ENCODE results near the gene FOXO1.

The FOXO1 gene

DNA sequence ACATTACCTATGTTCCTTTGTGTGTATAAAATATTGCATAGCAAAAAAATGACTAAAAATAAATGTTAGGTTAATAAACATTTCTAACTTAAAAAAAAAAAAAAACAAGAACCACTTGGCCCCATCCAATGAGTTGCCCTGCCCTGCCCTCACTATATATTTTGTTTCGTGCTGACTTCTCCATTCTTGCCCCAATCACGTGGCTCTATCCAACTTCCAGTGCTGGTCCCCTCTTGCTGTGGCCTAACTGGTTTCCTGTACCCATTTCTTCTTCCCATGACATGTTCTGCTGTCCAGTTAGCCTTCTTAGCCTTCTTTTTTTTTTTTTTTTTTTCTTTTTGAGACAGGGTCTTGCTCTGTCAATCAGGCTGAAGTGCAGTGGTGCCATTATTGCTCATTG, 151.6 kb downstream of the FOXO1 start:
- H4K20me1 ChIP-seq = no peaks in the 10 kb centered on the region
- H3K9ac ChIP-seq = no peak overlapping the region
- H3K9me3 ChIP-seq = peaks cover 6% of the 10 kb centered on the region; the same call in 1 of the 2 replicates
- no peak for TF ChIP-seq Cebpa-rat (IDR thresholded peaks at IDR 0.05)
- H3K27me3 ChIP-seq = no peaks in the 10 kb centered on the region
- H3K4me1 ChIP-seq = peaks cover 5% of the 10 kb centered on the region; the same call in 1 of the 2 replicates
- no peak overlapping the region for H3K4me2 ChIP-seq
- H3K36me3 ChIP-seq = no peaks in the 10 kb centered on the region
- H3K4me3 ChIP-seq = no peak overlapping the region
- no peak overlapping the region for H3K27ac ChIP-seq

DNA sequence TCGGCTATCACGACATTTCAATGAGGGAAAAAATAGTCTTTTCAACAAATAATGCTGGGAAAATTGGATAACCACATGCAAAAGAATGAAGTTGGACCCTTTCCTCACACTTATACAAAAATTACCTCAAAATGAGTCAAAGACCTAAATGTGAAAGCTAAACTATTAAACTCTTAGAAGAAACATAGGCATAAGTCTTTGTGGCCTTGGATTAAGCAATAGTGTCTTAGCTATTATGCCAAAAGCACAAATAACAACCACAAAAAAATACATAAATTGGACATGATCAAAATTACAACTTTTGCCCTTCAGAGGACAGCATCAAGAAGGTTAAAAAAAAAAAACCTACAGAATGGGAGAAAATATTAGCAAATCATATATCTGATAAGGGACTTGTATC, 156.6 kb downstream of the FOXO1 start:
- no peaks in the 10 kb centered on the region for H4K20me1 ChIP-seq
- no peak overlapping the region for H3K27ac ChIP-seq
- H3K4me2 ChIP-seq = no peak overlapping the region
- H3K4me3 ChIP-seq = no peak overlapping the region
- TF ChIP-seq Cebpa-rat (IDR thresholded peaks at IDR 0.05) = no peak
- H3K9me3 ChIP-seq = peaks cover 6% of the 10 kb centered on the region; the same call in 1 of the 2 replicates
- no peaks in the 10 kb centered on the region for H3K4me1 ChIP-seq
- no peaks in the 10 kb centered on the region for H3K36me3 ChIP-seq
- no peaks in the 10 kb centered on the region for H3K27me3 ChIP-seq
- H3K9ac ChIP-seq = no peak overlapping the region

DNA sequence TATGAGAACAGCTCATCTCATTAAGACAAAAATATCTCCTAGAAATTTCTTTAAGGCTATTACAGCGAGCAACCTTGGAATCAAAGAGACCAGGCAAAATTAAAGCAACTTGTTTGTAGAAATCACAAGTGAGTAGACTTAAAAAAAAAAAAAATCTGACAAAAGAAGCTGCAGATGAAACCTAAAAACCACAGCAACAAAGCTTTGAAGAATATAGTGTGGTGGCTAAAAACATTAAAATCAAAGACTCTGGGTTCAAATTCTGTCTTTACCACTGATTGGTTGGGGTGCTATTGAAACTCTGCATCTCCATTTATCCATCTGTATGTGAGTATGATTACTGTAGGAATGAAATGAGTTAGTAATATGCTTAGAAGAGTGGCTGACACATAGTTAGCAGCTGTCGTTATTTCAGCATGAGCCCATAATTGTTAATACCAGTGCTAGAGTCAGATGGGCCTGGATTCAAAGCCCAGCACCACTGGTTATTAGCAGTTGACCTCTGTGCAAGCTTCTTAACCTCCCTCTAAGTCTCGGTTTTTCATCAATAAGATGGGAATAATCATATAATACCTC, 157.6 kb downstream of the FOXO1 start:
- TF ChIP-seq Cebpa-rat (IDR thresholded peaks at IDR 0.05) = no peak
- Histone ChIP-seq H3K27ac (no peak overlapping the region), H4K20me1 (no peaks in the 10 kb centered on the region), H3K4me2 (no peak overlapping the region), H3K9ac (no peak overlapping the region), H3K4me3 (no peak overlapping the region), H3K4me1 (no peaks in the 10 kb centered on the region), H3K27me3 (no peaks in the 10 kb centered on the region), H3K36me3 (no peaks in the 10 kb centered on the region), H3K9me3 (peaks cover 6% of the 10 kb centered on the region; the same call in 1 of the 2 replicates)

DNA sequence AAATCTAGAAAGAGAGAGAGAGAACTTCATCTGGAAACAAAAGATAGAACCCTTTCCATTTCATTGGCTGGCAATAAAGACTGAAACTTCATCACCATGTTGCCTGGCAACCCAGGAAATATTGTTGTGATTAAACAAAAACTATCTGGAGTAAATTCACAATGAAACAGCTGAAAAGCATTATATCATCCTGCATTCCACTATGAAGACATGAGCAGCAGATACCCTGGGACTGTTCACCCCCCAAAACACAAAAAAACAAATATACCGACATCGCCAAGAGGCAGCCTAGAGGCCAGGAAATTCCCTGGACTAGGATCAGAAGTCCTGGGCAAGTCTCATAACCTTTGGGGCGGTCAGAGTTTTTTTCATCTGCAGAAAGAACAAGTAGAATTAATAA, 158.3 kb downstream of the FOXO1 start:
- H3K9me3 ChIP-seq = peaks cover 6% of the 10 kb centered on the region; the same call in 1 of the 2 replicates
- no peak overlapping the region for H3K4me3 ChIP-seq
- TF ChIP-seq Cebpa-rat (IDR thresholded peaks at IDR 0.05) = no peak
- no peaks in the 10 kb centered on the region for H3K36me3 ChIP-seq
- H3K4me2 ChIP-seq = no peak overlapping the region
- no peak overlapping the region for H3K9ac ChIP-seq
- H3K4me1 ChIP-seq = no peaks in the 10 kb centered on the region
- no peak overlapping the region for H3K27ac ChIP-seq
- no peaks in the 10 kb centered on the region for H3K27me3 ChIP-seq
- no peaks in the 10 kb centered on the region for H4K20me1 ChIP-seq

DNA sequence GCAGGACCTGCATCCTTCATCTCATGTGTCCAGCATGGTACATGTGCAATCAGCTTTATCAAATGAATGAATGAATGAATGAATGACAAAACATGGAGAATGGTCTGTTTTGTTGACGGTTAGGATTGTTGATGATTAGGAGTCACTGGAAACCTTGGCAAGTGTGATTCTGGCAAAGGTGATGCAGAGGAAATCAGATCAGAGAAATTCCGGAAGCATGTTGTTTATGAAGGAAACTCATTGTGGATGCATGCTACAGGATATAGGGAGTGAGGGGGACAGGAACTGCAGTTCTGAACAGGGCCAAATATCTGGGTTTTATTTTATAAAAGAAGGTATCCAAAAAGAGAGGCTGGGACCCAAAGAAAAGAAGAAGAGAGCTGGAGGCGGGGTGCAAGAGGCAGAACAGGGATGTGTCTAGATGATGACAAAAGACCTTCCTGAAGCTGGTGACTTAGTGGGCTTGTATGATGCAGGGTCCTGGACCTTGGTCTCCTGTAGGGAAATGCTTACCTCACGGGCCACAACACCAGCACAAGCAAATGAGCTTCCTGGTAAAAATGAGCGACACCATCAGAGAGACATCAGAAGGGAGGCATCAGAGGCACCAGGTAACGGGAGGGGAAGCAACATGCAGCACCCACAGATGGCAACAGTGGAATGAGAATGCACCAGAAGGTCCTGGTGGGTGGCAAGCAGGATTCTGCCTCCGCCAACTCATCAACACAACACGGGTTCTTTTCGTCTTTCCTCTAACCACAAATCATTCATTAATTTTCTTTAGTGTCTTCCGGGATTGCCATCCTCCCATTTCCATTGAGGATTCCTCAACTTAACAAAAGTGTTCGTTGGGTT, 159.6 kb downstream of the FOXO1 start:
- Histone ChIP-seq H3K9ac (no peak overlapping the region), H3K27me3 (no peaks in the 10 kb centered on the region), H3K27ac (no peak overlapping the region), H3K36me3 (no peaks in the 10 kb centered on the region), H3K4me1 (no peaks in the 10 kb centered on the region), H3K9me3 (peaks cover 6% of the 10 kb centered on the region; the same call in 1 of the 2 replicates), H3K4me2 (no peak overlapping the region), H4K20me1 (no peaks in the 10 kb centered on the region), H3K4me3 (no peak overlapping the region)
- TF ChIP-seq Cebpa-rat (IDR thresholded peaks at IDR 0.05) = no peak

Measured in BLaER1 (cell line).